B cell (primary cell): ENCODE data around the gene MCRS1. TPM values are rescaled to one million over a fixed set of nuclear protein-coding genes. Genes with fewer than 3 reads are reported as not detected.

Experiments used
- ATAC-seq: fragments of 200-7000 bp; cut with Tn5 transposase; one replicate; pipeline ENCODE4 v1.10.0; 2021; ENCODE audit warnings: low read depth, mild to moderate bottlenecking, moderate number of reproducible peaks, moderate library complexity
- CTCF ChIA-PET: fragments of 350-600 bp; sonication (Branson Sonifier 250); formaldehyde crosslinking; loops from one replicate; lab custom pipeline; 2021; ENCODE audit warnings: antibody characterized with exemption, inconsistent platforms; lab: Charles Lee
- POLR2A ChIA-PET: fragments of 350-600 bp; sonication (Branson Sonifier 250); formaldehyde crosslinking; loops from one replicate; lab custom pipeline; 2021; ENCODE audit warnings: antibody characterized with exemption; lab: Charles Lee
- DNase-seq: peaks from one replicate; pipeline ENCODE4 v3.0.0; 2013
- H2AFZ ChIP-seq: 2 replicates; pipeline ENCODE4 v1.6.1; 2012; ENCODE audit warnings: mild to moderate bottlenecking, low read depth, low read length; ENCODE audit not compliant: insufficient read depth, poor library complexity, severe bottlenecking
- H3K27ac ChIP-seq, 2 donors: 1 replicate in 1 of 2; 2 replicates in 1 of 2; pipeline ENCODE4 v1.5.1; 2012 to 2013; ENCODE audit warnings: low read length in 2 of 2, mild to moderate bottlenecking in 2 of 2, moderate library complexity in 1 of 2
- H3K27me3 ChIP-seq, 4 experiments: fragments of 200-600 bp in 1 of 4; sonication (generic) in 1 of 4; replicated peaks in 1 of 4; 1 replicate in 2 of 4; 2 replicates in 2 of 4; pipeline versions ENCODE4 v1.6.1 to v1.7.0; 2013 to 2016; ENCODE audit warnings: low read length in 3 of 4, mild to moderate bottlenecking in 2 of 4, mixed read lengths in 1 of 4, moderate library complexity in 1 of 4; ENCODE audit not compliant: insufficient read depth in 4 of 4, control insufficient read depth in 3 of 4; ENCODE audit errors: control extremely low read depth in 1 of 4
- H3K36me3 ChIP-seq, 2 experiments: replicated peaks in 1 of 2; 1 replicate in 1 of 2; 2 replicates in 1 of 2; pipeline versions ENCODE4 v1.6.1 to v1.7.1; 2013; ENCODE audit warnings: low read length in 1 of 2; ENCODE audit not compliant: insufficient read depth in 2 of 2, control insufficient read depth in 1 of 2; ENCODE audit errors: control extremely low read depth in 1 of 2, extremely low read depth in 1 of 2
- H3K4me1 ChIP-seq, 2 donors: fragments of 200-600 bp in 1 of 2; sonication (generic) in 1 of 2; 1 replicate in 1 of 2; 2 replicates in 1 of 2; pipeline versions ENCODE4 v1.5.1 to v1.6.1; 2013 to 2017; ENCODE audit warnings: low read length in 2 of 2; ENCODE audit not compliant: control insufficient read depth in 2 of 2, insufficient read depth in 2 of 2
- H3K4me2 ChIP-seq: replicated peaks from 2 replicates; pipeline ENCODE3; 2012; ENCODE audit warnings: mild to moderate bottlenecking, low read depth, low read length; ENCODE audit not compliant: poor library complexity, severe bottlenecking
- H3K4me3 ChIP-seq, 5 experiments: fragments of 200-600 bp in 1 of 5; sonication (generic) in 1 of 5; 1 replicate in 3 of 5; 2 replicates in 2 of 5; pipeline versions ENCODE4 v1.5.1 to v1.7.0; 2011 to 2016; ENCODE audit warnings: low read length in 4 of 5, mild to moderate bottlenecking in 4 of 5, low read depth in 2 of 5, control low read depth in 1 of 5, moderate library complexity in 1 of 5; ENCODE audit not compliant: insufficient read depth in 1 of 5; ENCODE audit errors: control extremely low read depth in 1 of 5, extremely low read depth in 1 of 5
- H3K79me2 ChIP-seq: fragments of 200-600 bp; sonication (generic); one replicate; pipeline ENCODE4 v1.6.0; 2016; ENCODE audit warnings: low read length; ENCODE audit not compliant: control insufficient read depth, insufficient read depth
- H3K9ac ChIP-seq: fragments of 200-600 bp; sonication (generic); 2 replicates; pipeline ENCODE4 v1.6.1; 2017; ENCODE audit warnings: mild to moderate bottlenecking, low read length, moderate library complexity
- H3K9me3 ChIP-seq, 3 donors: one replicate each; pipeline versions ENCODE4 v1.6.1 to v1.7.1; 2013; ENCODE audit warnings: low read length in 2 of 3; ENCODE audit not compliant: control insufficient read depth in 2 of 3, insufficient read depth in 1 of 3; ENCODE audit errors: control extremely low read depth in 1 of 3
- H4K20me1 ChIP-seq: 2 replicates; pipeline ENCODE4 v1.6.0; 2012; ENCODE audit warnings: mild to moderate bottlenecking, low read length; ENCODE audit not compliant: insufficient read depth, control insufficient read depth, poor library complexity, severe bottlenecking
- H3K27ac Mint-ChIP-seq: one replicate; pipeline ENCODE4 v1.8.0; 2021; ENCODE audit warnings: mixed read lengths
- H3K27me3 Mint-ChIP-seq: one replicate; pipeline ENCODE4 v1.8.0; 2021; ENCODE audit warnings: mixed read lengths
- H3K4me1 Mint-ChIP-seq: one replicate; pipeline ENCODE4 v1.8.0; 2021; ENCODE audit warnings: mixed read lengths
- H3K4me3 Mint-ChIP-seq: one replicate; pipeline ENCODE4 v1.8.0; 2021; ENCODE audit warnings: mixed read lengths
- H3K9me3 Mint-ChIP-seq: one replicate; pipeline ENCODE4 v1.8.0; 2022; ENCODE audit warnings: mixed read lengths; ENCODE audit not compliant: insufficient read depth
- EZH2 ChIP-seq: IDR thresholded peaks from 2 replicates; pipeline ENCODE4 v1.6.1; 2012; ENCODE audit warnings: borderline replicate concordance, low read depth, mild to moderate bottlenecking, moderate library complexity, low read length; ENCODE audit not compliant: insufficient read depth, poor library complexity, severe bottlenecking
- WGBS: methylation state at CpG from one replicate; pipeline ENCODE4 v1.1.5; 2013; ENCODE audit warnings: missing lambda C conversion rate; ENCODE audit not compliant: insufficient coverage; 5-methylcytosine and 5-hydroxymethylcytosine counted together
- intact Hi-C: fragments of 100-400 bp; cut with micrococcal nuclease; formaldehyde crosslinking; loops from one replicate; pipeline ENCODE4 v1.10.0; 2022
- polyA plus RNA-seq: library from polyadenylated mRNA; depleted of rRNA; stranded (reverse); fragments of >200 nt; gene quantifications from 2 replicates; pipeline ENCODE4 v1.2.3, GENCODE V29; 2012
- total RNA-seq, 2 donors: library from RNA; stranded (reverse); fragments of 120-200 nt in 1 of 2; gene quantifications; 1 replicate in 1 of 2; 2 replicates in 1 of 2; pipeline versions ENCODE4 v1.2.3 to v1.2.4, GENCODE V29; 2013 to 2022
- TF ChIP-seq, protein P1 (sequence below): fragments of 200-600 bp; IDR thresholded peaks from one replicate; pipeline ENCODE4 v1.8.0; 2022; ENCODE audit warnings: antibody characterized with exemption, mild to moderate bottlenecking

Gene MCRS1
- total and polyA plus RNA-seq, 2 donors (not counting 1 experiment from before 2014, with no cell fraction given) = 81.1 to 107 TPM

- 73% methylated on average over 20 of the region's 21 CpGs for WGBS
- Mint-ChIP-seq H3K27ac (peak overlapping the region; percentile 59), H3K4me3 (peak overlapping the region; percentile 69), H3K27me3 (peaks cover 35% of the 10 kb centered on the region), H3K4me1 (peaks cover 44% of the 10 kb centered on the region), H3K9me3 (no peaks in the 10 kb centered on the region)
- H3K9me3 ChIP-seq = peaks cover 0 to 9% (median 0%) of the 10 kb centered on the region in 3 donors
- intact Hi-C loops = no loop called here
- peaks cover 33 to 49% of the 10 kb centered on the region in 2 donors for H3K4me1 ChIP-seq
- ChIA-PET POLR2A (no interaction called here), CTCF (no interaction called here)
- DNase-seq (peak; percentile 38), ATAC-seq (no peak)
- H3K27ac ChIP-seq = no peak overlapping the region
- H3K27me3 ChIP-seq = peaks cover 0 to 47% (median 13%) of the 10 kb centered on the region in 4 experiments
- H3K36me3 ChIP-seq = no peaks in the 10 kb centered on the region
- no peak overlapping the region for H3K4me3 ChIP-seq
- no peaks in the 10 kb centered on the region for H4K20me1 ChIP-seq
- H3K9ac ChIP-seq = no peak overlapping the region
- TF ChIP-seq, protein P1, sequence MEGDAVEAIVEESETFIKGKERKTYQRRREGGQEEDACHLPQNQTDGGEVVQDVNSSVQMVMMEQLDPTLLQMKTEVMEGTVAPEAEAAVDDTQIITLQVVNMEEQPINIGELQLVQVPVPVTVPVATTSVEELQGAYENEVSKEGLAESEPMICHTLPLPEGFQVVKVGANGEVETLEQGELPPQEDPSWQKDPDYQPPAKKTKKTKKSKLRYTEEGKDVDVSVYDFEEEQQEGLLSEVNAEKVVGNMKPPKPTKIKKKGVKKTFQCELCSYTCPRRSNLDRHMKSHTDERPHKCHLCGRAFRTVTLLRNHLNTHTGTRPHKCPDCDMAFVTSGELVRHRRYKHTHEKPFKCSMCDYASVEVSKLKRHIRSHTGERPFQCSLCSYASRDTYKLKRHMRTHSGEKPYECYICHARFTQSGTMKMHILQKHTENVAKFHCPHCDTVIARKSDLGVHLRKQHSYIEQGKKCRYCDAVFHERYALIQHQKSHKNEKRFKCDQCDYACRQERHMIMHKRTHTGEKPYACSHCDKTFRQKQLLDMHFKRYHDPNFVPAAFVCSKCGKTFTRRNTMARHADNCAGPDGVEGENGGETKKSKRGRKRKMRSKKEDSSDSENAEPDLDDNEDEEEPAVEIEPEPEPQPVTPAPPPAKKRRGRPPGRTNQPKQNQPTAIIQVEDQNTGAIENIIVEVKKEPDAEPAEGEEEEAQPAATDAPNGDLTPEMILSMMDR = no peak
- no peak for TF ChIP-seq EZH2
- no peaks in the 10 kb centered on the region for H3K79me2 ChIP-seq
- H2AFZ ChIP-seq = no peak overlapping the region
- H3K4me2 ChIP-seq = peak overlapping the region; percentile 99
These were observed 27.5 kb downstream of the MCRS1 start for GRCh38 chr12:49540229-49541139.
